WTC11 (cell line): Measurements from ENCODE around the gene EHF. TPM values are rescaled to one million over a fixed set of nuclear protein-coding genes. Genes with fewer than 3 reads are reported as not detected.

Source experiments
- ATAC-seq: fragments of 200-7000 bp; cut with Tn5 transposase; 2 replicates; pipeline ENCODE4 v1.10.0; 2021; ENCODE audit warnings: mild to moderate bottlenecking, moderate library complexity
- CTCF ChIA-PET: fragments of 300-600 bp; sonication (Branson Sonifier 250); formaldehyde crosslinking; loops from one replicate; lab custom pipeline; 2021; ENCODE audit warnings: antibody characterized with exemption; lab: Charles Lee
- POLR2A ChIA-PET: fragments of 350-600 bp; sonication (Branson Sonifier 250); formaldehyde crosslinking; loops from one replicate; lab custom pipeline; 2021; ENCODE audit warnings: antibody characterized with exemption; lab: Charles Lee
- DNase-seq: peaks from one replicate; pipeline ENCODE4 v3.0.0; 2021; ENCODE audit warnings: low spot score
- H3K27ac Mint-ChIP-seq: 2 replicates; pipeline ENCODE4 v1.8.0; 2021; ENCODE audit warnings: mixed read lengths
- H3K27me3 Mint-ChIP-seq: 2 replicates; pipeline ENCODE4 v1.8.0; 2021; ENCODE audit warnings: low read depth, mild to moderate bottlenecking, moderate library complexity, mixed read lengths
- H3K36me3 Mint-ChIP-seq: 2 replicates; pipeline ENCODE4 v1.8.0; 2021; ENCODE audit warnings: mixed read lengths
- H3K4me1 Mint-ChIP-seq: 2 replicates; pipeline ENCODE4 v1.8.0; 2022; ENCODE audit warnings: mixed read lengths
- H3K4me3 Mint-ChIP-seq: 2 replicates; pipeline ENCODE4 v1.8.0; 2021; ENCODE audit warnings: mild to moderate bottlenecking, moderate library complexity, mixed read lengths
- H3K9me3 Mint-ChIP-seq: 2 replicates; pipeline ENCODE4 v1.8.0; 2021; ENCODE audit warnings: mixed read lengths
- ATF1 ChIP-seq: sonication (generic); formaldehyde crosslinking; IDR thresholded peaks from 2 replicates; pipeline ENCODE4 v1.8.1; 2023; ENCODE audit warnings: mild to moderate bottlenecking, moderate library complexity, missing genetic modification reagents
- GRHL2 ChIP-seq: fragments of 250-450 bp; sonication (Bioruptor Pico); IDR thresholded peaks from 2 replicates; pipeline ENCODE4 v1.8.0; 2022; ENCODE audit warnings: mild to moderate bottlenecking, moderate library complexity; ENCODE audit not compliant: insufficient replicate concordance, severe bottlenecking
- NR3C1 ChIP-seq: sonication (generic); formaldehyde crosslinking; conservative IDR thresholded peaks from 2 replicates; pipeline ENCODE4 v1.8.1; 2023; ENCODE audit warnings: low read depth, mild to moderate bottlenecking, missing genetic modification reagents
- PRRX2 ChIP-seq: fragments of 250-450 bp; sonication (Bioruptor Pico); IDR thresholded peaks from 2 replicates; pipeline ENCODE4 v1.8.0; 2021; ENCODE audit warnings: mild to moderate bottlenecking
- SMAD4 ChIP-seq: sonication (generic); formaldehyde crosslinking; IDR thresholded peaks from 2 replicates; pipeline ENCODE4 v1.8.0; 2022; ENCODE audit warnings: mild to moderate bottlenecking, missing genetic modification reagents
- ZBTB21 ChIP-seq: sonication (generic); formaldehyde crosslinking; IDR thresholded peaks from 2 replicates; pipeline ENCODE4 v1.8.1; 2023; ENCODE audit warnings: mild to moderate bottlenecking, missing genetic modification reagents, borderline replicate concordance
- ZMAT4 ChIP-seq: fragments of 250-450 bp; sonication (Bioruptor Pico); IDR thresholded peaks from 2 replicates; pipeline ENCODE4 v1.9.0; 2021; ENCODE audit warnings: mild to moderate bottlenecking
- ZNF138 ChIP-seq: sonication (generic); formaldehyde crosslinking; conservative IDR thresholded peaks from 2 replicates; pipeline ENCODE4 v1.8.1; 2022; ENCODE audit warnings: mild to moderate bottlenecking, moderate library complexity, missing genetic modification reagents
- ZNF416 ChIP-seq: fragments of 250-450 bp; sonication (Bioruptor Pico); IDR thresholded peaks from 2 replicates; pipeline ENCODE4 v1.9.0; 2021; ENCODE audit warnings: mild to moderate bottlenecking, inconsistent platforms
- ZNF532 ChIP-seq: fragments of 250-450 bp; sonication (Bioruptor Pico); IDR thresholded peaks from 2 replicates; pipeline ENCODE4 v1.9.0; 2021; ENCODE audit warnings: mild to moderate bottlenecking, borderline replicate concordance
- total RNA-seq: library from RNA; stranded (reverse); gene quantifications from 3 replicates; pipeline ENCODE4 v1.2.3, GENCODE V29; 2021
- TF ChIP-seq, protein P1 (sequence below): sonication (generic); formaldehyde crosslinking; IDR thresholded peaks from 2 replicates; pipeline ENCODE4 v1.8.1; 2023; ENCODE audit warnings: mild to moderate bottlenecking, moderate library complexity, missing genetic modification reagents
- TF ChIP-seq, protein P2 (sequence below): sonication (generic); formaldehyde crosslinking; IDR thresholded peaks from 2 replicates; pipeline ENCODE4 v1.8.0; 2023; ENCODE audit warnings: mild to moderate bottlenecking, missing genetic modification reagents
- TF ChIP-seq, protein P3 (sequence below): fragments of 250-450 bp; sonication (Bioruptor Pico); IDR thresholded peaks from 2 replicates; pipeline ENCODE4 v1.8.0; 2021; ENCODE audit warnings: mild to moderate bottlenecking
- TF ChIP-seq, protein P4 (sequence below): fragments of 250-450 bp; sonication (Bioruptor Pico); IDR thresholded peaks from 2 replicates; pipeline ENCODE4 v2.1.2; 2022; ENCODE audit warnings: mild to moderate bottlenecking, moderate library complexity
- TF ChIP-seq, protein P5 (sequence below): sonication (generic); formaldehyde crosslinking; conservative IDR thresholded peaks from 2 replicates; pipeline ENCODE4 v1.8.1; 2023; ENCODE audit warnings: mild to moderate bottlenecking, low read depth, missing genetic modification reagents, moderate library complexity
- TF ChIP-seq, protein P6 (sequence below): sonication (generic); formaldehyde crosslinking; conservative IDR thresholded peaks from 2 replicates; pipeline ENCODE4 v1.8.1; 2022; ENCODE audit warnings: mild to moderate bottlenecking, missing genetic modification reagents

EHF gene
- total RNA-seq, 1 experiment from 2014 or later: 0.46 TPM

DNA sequence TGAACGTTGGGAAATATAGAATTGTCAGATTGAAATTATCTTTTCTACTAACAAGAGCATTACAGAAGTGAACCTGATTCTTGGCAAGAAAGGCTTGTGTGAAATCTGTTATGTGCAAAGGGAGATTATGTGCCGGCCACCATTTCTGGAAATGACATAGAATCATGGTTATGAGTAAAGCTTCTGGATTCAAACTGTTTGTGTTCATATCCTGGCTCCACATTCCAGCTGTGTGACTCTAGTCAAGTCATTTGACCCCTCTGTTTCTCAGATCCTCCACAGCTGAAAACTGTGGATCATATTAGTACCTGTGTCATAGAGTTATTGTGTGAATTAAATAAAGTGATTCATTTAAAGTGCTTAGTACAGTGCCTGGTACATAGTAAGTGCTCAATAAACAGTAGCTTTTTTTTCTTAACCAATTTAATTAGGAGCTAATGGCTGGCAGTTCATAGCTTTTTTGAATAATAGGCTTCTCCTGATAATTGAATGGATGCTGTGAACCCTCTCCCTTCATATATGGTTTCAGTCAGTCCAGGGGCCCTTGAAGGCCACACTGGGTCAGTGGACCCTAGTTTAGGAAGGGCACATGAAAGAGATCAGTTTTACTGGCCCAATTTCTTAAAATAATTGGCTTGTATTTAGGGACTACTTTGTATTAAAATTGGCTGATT lies 34.6 kb downstream of the EHF start (continued):
- TF ChIP-seq, protein P1, sequence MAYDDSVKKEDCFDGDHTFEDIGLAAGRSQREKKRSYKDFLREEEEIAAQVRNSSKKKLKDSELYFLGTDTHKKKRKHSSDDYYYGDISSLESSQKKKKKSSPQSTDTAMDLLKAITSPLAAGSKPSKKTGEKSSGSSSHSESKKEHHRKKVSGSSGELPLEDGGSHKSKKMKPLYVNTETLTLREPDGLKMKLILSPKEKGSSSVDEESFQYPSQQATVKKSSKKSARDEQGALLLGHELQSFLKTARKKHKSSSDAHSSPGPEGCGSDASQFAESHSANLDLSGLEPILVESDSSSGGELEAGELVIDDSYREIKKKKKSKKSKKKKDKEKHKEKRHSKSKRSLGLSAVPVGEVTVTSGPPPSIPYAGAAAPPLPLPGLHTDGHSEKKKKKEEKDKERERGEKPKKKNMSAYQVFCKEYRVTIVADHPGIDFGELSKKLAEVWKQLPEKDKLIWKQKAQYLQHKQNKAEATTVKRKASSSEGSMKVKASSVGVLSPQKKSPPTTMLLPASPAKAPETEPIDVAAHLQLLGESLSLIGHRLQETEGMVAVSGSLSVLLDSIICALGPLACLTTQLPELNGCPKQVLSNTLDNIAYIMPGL: no peak
- TF ChIP-seq, protein P2, sequence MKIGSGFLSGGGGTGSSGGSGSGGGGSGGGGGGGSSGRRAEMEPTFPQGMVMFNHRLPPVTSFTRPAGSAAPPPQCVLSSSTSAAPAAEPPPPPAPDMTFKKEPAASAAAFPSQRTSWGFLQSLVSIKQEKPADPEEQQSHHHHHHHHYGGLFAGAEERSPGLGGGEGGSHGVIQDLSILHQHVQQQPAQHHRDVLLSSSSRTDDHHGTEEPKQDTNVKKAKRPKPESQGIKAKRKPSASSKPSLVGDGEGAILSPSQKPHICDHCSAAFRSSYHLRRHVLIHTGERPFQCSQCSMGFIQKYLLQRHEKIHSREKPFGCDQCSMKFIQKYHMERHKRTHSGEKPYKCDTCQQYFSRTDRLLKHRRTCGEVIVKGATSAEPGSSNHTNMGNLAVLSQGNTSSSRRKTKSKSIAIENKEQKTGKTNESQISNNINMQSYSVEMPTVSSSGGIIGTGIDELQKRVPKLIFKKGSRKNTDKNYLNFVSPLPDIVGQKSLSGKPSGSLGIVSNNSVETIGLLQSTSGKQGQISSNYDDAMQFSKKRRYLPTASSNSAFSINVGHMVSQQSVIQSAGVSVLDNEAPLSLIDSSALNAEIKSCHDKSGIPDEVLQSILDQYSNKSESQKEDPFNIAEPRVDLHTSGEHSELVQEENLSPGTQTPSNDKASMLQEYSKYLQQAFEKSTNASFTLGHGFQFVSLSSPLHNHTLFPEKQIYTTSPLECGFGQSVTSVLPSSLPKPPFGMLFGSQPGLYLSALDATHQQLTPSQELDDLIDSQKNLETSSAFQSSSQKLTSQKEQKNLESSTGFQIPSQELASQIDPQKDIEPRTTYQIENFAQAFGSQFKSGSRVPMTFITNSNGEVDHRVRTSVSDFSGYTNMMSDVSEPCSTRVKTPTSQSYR (CRISPR knock-in tag): no peak
- no peak for TF ChIP-seq SMAD4 (CRISPR knock-in tag)

GRCh38 chr11:34656062-34656720 lies 35.3 kb downstream of the EHF start:
- no peak for DNase-seq
- ChIA-PET CTCF (no interaction called here), POLR2A (no interaction called here)
- H3K27ac Mint-ChIP-seq: no peak overlapping the region
- no peak overlapping the region for H3K4me3 Mint-ChIP-seq
- peaks cover 5% of the 10 kb centered on the region for H3K9me3 Mint-ChIP-seq
- no peak for ATAC-seq
- H3K36me3 Mint-ChIP-seq: 0 out of 2 replicates have a peak, but pooled peaks cover 3% of the 10 kb centered on the region
- peaks cover 60% of the 10 kb centered on the region for H3K4me1 Mint-ChIP-seq
- H3K27me3 Mint-ChIP-seq: no peaks in the 10 kb centered on the region; the same call in 1 of the 2 replicates
- TF ChIP-seq ZMAT4 (CRISPR knock-in tag): no peak
- no peak for TF ChIP-seq ZNF138 (CRISPR knock-in tag)
- TF ChIP-seq GRHL2 (CRISPR knock-in tag): no peak
- TF ChIP-seq, protein P3, sequence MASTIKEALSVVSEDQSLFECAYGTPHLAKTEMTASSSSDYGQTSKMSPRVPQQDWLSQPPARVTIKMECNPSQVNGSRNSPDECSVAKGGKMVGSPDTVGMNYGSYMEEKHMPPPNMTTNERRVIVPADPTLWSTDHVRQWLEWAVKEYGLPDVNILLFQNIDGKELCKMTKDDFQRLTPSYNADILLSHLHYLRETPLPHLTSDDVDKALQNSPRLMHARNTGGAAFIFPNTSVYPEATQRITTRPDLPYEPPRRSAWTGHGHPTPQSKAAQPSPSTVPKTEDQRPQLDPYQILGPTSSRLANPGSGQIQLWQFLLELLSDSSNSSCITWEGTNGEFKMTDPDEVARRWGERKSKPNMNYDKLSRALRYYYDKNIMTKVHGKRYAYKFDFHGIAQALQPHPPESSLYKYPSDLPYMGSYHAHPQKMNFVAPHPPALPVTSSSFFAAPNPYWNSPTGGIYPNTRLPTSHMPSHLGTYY: no peak
- no peak for TF ChIP-seq NR3C1 (CRISPR knock-in tag)
- TF ChIP-seq, protein P4, sequence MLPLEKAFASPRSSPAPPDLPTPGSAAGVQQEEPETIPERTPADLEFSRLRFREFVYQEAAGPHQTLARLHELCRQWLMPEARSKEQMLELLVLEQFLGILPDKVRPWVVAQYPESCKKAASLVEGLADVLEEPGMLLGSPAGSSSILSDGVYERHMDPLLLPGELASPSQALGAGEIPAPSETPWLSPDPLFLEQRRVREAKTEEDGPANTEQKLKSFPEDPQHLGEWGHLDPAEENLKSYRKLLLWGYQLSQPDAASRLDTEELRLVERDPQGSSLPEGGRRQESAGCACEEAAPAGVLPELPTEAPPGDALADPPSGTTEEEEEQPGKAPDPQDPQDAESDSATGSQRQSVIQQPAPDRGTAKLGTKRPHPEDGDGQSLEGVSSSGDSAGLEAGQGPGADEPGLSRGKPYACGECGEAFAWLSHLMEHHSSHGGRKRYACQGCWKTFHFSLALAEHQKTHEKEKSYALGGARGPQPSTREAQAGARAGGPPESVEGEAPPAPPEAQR (CRISPR knock-in tag): no peak
- TF ChIP-seq, protein P5, sequence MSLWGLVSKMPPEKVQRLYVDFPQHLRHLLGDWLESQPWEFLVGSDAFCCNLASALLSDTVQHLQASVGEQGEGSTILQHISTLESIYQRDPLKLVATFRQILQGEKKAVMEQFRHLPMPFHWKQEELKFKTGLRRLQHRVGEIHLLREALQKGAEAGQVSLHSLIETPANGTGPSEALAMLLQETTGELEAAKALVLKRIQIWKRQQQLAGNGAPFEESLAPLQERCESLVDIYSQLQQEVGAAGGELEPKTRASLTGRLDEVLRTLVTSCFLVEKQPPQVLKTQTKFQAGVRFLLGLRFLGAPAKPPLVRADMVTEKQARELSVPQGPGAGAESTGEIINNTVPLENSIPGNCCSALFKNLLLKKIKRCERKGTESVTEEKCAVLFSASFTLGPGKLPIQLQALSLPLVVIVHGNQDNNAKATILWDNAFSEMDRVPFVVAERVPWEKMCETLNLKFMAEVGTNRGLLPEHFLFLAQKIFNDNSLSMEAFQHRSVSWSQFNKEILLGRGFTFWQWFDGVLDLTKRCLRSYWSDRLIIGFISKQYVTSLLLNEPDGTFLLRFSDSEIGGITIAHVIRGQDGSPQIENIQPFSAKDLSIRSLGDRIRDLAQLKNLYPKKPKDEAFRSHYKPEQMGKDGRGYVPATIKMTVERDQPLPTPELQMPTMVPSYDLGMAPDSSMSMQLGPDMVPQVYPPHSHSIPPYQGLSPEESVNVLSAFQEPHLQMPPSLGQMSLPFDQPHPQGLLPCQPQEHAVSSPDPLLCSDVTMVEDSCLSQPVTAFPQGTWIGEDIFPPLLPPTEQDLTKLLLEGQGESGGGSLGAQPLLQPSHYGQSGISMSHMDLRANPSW (CRISPR knock-in tag): no peak
- no peak for TF ChIP-seq ZBTB21
- TF ChIP-seq, protein P6, sequence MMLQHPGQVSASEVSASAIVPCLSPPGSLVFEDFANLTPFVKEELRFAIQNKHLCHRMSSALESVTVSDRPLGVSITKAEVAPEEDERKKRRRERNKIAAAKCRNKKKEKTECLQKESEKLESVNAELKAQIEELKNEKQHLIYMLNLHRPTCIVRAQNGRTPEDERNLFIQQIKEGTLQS (CRISPR knock-in tag): no peak
- no peak for TF ChIP-seq ZNF532 (CRISPR knock-in tag)
- TF ChIP-seq ATF1 (CRISPR knock-in tag): no peak
- no peak for TF ChIP-seq PRRX2 (CRISPR knock-in tag)
- TF ChIP-seq ZNF416: no peak
